Activated T-cell treated with anti-CD3 and anti-CD28 coated beads, Interleukin-2, amount 50 U/mL, for 24 hours (primary cell): ENCODE data around the gene WDR35.

Experiments used
- DNase-seq: peaks from one replicate; pipeline ENCODE4 v3.0.0-alpha.2; 2020
- H3K27ac Mint-ChIP-seq: 2 replicates; pipeline ENCODE4 v1.8.0; 2020; ENCODE audit warnings: mild to moderate bottlenecking, mixed read lengths
- H3K27me3 Mint-ChIP-seq: 2 replicates; pipeline ENCODE4 v1.8.0; 2020; ENCODE audit warnings: mixed read lengths
- H3K36me3 Mint-ChIP-seq: 2 replicates; pipeline ENCODE4 v1.8.0; 2020; ENCODE audit warnings: low read depth, mixed read lengths
- H3K4me1 Mint-ChIP-seq: 2 replicates; pipeline ENCODE4 v1.8.0; 2020; ENCODE audit warnings: low read depth, mixed read lengths
- H3K4me3 Mint-ChIP-seq: 2 replicates; pipeline ENCODE4 v1.8.0; 2020; ENCODE audit warnings: mild to moderate bottlenecking, moderate library complexity, mixed read lengths
- H3K9me3 Mint-ChIP-seq: 2 replicates; pipeline ENCODE4 v1.8.0; 2020; ENCODE audit warnings: mixed read lengths

Gene WDR35

DNA sequence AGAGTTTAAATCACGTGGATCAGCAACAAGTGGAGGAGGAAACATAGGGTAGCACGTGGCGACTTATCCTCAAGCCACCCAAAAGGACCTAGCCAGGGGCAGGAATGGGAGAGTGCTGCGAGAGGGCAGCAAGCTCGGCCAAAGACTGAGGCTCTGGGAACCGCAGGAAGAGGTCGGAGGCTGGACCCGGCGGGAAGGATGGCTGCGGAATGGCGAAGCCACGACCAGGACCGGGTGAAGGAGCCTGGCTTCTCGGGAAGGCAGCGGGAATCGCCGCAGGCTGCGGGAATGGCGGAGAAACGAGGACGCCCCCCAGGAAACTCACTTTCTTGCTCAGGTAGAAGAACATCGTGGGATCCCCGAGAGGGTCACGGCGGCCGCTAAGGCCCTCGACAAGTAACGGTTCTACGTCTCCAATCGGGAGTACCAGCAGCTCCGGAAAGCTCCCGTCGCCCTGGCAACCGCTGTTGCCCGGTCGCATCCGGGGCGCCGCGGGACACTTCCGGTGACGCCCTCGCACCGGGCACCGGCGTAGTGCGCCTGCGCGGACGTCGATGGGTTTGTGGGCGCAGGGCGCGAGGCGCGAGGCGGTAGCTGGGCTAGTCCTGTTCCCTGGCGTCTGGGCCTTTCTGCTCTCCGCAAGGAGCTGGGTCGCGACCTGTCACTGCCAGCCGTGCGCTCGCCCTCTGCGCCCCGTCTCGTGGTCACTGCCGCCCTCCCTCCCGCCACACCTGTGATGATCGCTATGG, at the start of gene WDR35:
TSS of gene WDR35 (minus strand) at position 439 of the 749 bp plus-strand sequence. CDS start at position 349, 90 bp downstream.
- peak within 1 kb of the TSS; percentile 83 for H3K27ac Mint-ChIP-seq
- peaks cover 33% of the 10 kb centered on the region for H3K36me3 Mint-ChIP-seq
- peaks cover 33% of the 10 kb centered on the region for H3K4me1 Mint-ChIP-seq
- peaks cover 26% of the 10 kb centered on the region for H3K27me3 Mint-ChIP-seq
- peak; percentile 96 for DNase-seq
- H3K4me3 Mint-ChIP-seq = peak within 1 kb of the TSS; percentile 93
- no peaks in the 10 kb centered on the region for H3K9me3 Mint-ChIP-seq

DNA sequence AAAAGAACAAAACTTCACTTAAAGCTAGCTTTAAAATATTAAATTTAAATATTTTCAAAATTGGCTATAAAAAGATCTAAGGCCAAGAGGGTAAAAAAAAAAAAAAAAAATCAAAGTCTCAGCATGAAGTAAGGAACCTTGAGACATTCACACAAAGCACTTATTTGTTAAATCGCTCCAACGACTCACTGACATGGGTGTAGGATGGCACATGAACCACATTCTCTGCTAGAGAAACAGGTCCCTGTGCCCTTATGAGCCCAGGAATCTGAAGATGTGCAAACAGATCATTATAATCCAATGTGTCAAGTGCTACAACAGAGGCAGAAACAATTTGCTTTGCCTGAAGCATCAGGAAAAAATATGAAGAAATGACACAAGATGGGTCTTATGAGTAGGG, 47.8 kb upstream of the WDR35 start:
- no peak for DNase-seq
- H3K9me3 Mint-ChIP-seq = no peaks in the 10 kb centered on the region
- peaks cover 11% of the 10 kb centered on the region for H3K4me1 Mint-ChIP-seq
- no peak overlapping the region for H3K4me3 Mint-ChIP-seq
- H3K36me3 Mint-ChIP-seq = peaks cover 79% of the 10 kb centered on the region
- no peaks in the 10 kb centered on the region for H3K27me3 Mint-ChIP-seq
- H3K27ac Mint-ChIP-seq = no peak overlapping the region

DNA sequence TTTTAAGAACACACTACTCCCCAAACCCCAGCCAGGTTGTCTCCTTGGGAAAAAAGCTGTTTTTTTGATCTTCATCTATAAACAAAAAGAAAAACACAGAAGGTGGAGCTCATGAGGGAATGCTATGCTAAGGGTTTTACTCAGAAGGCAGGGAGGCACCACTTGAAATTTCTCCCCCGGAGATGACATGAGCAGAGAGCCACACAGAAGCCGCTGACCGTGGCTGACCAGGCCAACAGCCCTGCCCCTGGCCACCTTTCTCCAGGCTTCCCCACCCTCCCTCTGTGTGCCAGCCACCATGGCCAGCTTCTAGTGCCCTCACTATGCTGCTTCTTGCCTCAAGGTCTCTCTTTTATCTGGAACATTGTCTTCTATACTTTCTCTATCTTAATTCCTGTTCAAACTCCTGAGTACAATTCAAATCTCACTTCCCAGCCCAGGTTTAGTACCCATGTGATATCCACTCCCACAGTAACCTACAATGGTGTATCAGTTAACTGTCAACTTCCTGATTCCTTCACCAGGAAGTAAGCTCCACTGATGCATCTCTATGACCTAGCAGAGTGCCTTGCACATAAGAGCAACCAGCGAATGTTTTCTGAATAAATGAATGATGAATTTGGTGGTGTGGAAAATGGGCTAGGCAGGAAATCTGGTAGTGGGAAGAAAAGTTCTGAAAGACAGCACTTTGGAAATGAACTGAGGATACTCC, 46.2 kb upstream of the WDR35 start:
- H3K4me3 Mint-ChIP-seq = no peak overlapping the region
- peaks cover 6% of the 10 kb centered on the region for H3K4me1 Mint-ChIP-seq
- no peaks in the 10 kb centered on the region for H3K9me3 Mint-ChIP-seq
- DNase-seq = no peak
- no peak overlapping the region for H3K27ac Mint-ChIP-seq
- peaks cover 90% of the 10 kb centered on the region for H3K36me3 Mint-ChIP-seq
- no peaks in the 10 kb centered on the region for H3K27me3 Mint-ChIP-seq

DNA sequence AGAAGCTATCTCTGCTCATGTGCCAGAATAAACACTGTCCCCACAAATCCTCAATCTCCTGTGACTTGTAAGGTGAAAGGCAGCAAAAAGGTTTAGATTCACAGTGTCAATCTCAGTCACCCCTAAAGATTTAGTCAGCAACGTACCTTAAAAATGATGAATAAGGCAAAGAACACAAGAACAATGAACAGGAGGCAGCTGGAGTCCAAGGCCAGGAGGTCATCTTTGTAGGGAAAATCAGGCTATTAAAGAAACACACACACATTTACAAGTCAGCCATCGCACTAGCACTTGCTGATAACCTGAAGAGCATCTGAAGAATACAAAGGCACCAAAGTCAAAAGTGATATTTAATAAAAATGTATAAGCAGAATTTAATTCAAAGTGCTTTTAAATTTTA, 44.9 kb upstream of the WDR35 start:
- H3K4me1 Mint-ChIP-seq = peaks cover 1% of the 10 kb centered on the region
- peaks cover 91% of the 10 kb centered on the region for H3K36me3 Mint-ChIP-seq
- H3K27ac Mint-ChIP-seq = peak overlapping the region; percentile 27
- H3K9me3 Mint-ChIP-seq = no peaks in the 10 kb centered on the region
- H3K27me3 Mint-ChIP-seq = no peaks in the 10 kb centered on the region
- DNase-seq = no peak
- no peak overlapping the region for H3K4me3 Mint-ChIP-seq

DNA sequence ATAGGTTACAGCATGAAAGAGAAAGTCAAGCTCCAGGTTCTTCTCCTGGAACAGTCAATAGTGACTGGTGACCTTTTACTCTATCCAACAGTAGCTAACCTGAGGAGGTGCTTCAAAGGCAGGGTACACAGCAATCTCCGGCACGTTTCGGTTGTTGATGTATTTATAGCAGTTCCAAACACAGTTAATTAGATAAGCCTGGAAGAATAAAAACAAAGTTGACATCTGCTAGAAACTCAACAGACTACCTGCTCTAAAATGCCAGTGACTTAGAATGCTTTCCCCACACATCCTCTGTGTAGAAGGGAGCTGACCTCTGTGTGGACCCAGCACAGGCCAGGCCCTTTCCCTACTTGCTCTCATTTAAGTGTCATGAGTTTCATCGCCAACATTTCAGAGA, 44.3 kb upstream of the WDR35 start:
- DNase-seq = no peak
- H3K36me3 Mint-ChIP-seq = peaks cover 96% of the 10 kb centered on the region
- H3K27me3 Mint-ChIP-seq = no peaks in the 10 kb centered on the region
- H3K27ac Mint-ChIP-seq = no peak overlapping the region
- H3K9me3 Mint-ChIP-seq = peaks cover 3% of the 10 kb centered on the region
- no peak overlapping the region for H3K4me3 Mint-ChIP-seq
- peaks cover 1% of the 10 kb centered on the region for H3K4me1 Mint-ChIP-seq

DNA sequence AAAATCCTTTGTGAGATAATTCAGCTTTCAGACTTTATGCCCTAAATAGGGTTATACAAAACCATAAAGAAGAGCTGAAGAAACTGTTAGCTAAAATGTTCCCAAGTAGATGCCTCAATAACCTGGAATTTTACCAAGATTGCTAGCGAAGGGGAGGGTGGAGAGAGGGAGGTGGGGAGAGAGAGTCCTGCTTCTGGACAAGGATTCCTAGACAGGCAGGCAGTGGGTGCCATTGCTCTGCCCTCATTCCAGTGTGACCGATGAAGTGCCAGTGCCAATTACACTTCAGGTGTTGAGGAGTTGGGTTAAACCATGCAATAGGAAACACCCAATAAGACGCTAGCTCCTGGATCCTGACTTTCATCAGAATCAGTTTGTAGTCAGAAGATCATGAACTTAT, 43.4 kb upstream of the WDR35 start:
- Mint-ChIP-seq H3K4me1 (peaks cover 1% of the 10 kb centered on the region), H3K4me3 (no peak overlapping the region), H3K36me3 (peaks cover 97% of the 10 kb centered on the region), H3K9me3 (peaks cover 4% of the 10 kb centered on the region), H3K27me3 (no peaks in the 10 kb centered on the region), H3K27ac (no peak overlapping the region)
- no peak for DNase-seq

DNA sequence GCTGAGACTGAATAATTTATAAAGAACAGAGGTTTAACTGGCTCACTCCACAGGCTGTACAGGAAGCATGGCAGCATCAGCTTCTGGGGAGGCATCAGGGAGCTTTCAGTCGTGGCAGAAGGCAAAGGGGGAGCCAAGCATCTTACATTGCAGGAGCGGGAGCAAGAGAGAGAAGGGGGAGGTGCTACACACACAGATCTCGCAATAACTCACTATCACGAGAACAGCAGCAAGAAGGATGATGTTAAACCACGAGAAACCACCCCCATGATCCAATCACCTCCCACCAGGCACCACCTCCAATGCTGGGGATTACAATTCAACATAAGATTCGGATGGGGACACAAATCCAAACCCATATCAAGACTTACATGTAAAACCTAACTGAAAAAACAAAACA, 40.3 kb upstream of the WDR35 start:
- Mint-ChIP-seq H3K36me3 (peaks cover 84% of the 10 kb centered on the region), H3K9me3 (peaks cover 4% of the 10 kb centered on the region), H3K4me3 (no peak overlapping the region), H3K27me3 (no peaks in the 10 kb centered on the region), H3K4me1 (no peaks in the 10 kb centered on the region), H3K27ac (no peak overlapping the region)
- no peak for DNase-seq

DNA sequence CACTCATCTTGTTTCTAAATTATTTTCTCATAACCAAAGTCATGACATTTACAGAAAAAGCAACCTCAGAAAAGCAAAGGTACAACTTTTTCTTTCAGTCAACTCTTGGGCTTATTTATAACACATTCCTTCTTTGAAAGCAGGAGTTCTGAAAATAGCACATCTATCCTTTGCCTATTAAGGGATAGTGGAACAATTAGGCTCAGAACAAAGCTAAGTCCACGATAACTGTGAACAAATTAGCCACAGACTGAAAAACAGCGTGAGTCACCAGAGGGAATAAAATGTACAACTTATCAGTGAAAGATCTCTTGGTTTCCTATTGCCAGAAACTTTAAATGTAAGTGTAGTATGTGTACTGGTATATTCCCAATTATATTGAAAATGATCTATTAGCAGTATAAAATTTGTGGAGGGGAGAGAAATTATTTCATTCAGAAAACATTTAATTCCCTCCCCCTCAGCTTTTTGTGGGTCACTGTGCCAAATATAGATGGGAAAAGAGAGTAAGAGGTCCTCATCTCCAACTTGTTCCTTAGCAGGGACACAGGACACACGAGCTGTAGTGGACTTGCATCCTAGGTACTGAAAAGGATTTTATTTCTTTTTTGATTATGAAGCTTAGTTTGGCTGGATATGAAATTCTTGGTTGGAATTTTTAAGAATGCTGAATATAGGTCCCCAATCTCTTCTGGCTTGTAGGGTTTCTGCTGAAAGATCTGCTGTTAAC, 38.0 kb upstream of the WDR35 start:
- Mint-ChIP-seq H3K9me3 (peaks cover 5% of the 10 kb centered on the region), H3K36me3 (peaks cover 60% of the 10 kb centered on the region), H3K27me3 (no peaks in the 10 kb centered on the region), H3K4me3 (no peak overlapping the region), H3K27ac (no peak overlapping the region), H3K4me1 (no peaks in the 10 kb centered on the region)
- no peak for DNase-seq

DNA sequence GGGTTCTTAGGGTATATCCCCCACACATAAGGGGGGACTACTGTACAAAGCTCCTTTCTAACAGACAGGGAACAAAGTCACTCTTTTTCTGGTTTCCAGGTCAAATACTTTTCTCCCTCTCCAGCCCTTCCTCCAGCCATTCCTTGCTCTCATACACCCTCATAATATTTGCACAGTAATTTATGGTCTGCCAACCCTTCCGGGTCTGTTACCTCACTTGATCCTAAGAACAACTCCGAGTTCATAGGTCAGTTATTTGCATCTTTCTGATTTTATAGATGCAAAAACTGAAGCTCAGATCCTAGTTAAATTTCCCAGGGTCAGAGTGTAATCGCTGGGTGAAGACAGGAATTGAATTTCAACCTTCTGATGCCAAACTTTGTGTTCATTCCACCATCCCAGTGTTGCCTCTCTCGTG, 37.4 kb upstream of the WDR35 start:
- Mint-ChIP-seq H3K4me1 (no peaks in the 10 kb centered on the region), H3K27me3 (no peaks in the 10 kb centered on the region), H3K27ac (no peak overlapping the region), H3K4me3 (no peak overlapping the region), H3K36me3 (peaks cover 54% of the 10 kb centered on the region), H3K9me3 (peaks cover 8% of the 10 kb centered on the region)
- no peak for DNase-seq

DNA sequence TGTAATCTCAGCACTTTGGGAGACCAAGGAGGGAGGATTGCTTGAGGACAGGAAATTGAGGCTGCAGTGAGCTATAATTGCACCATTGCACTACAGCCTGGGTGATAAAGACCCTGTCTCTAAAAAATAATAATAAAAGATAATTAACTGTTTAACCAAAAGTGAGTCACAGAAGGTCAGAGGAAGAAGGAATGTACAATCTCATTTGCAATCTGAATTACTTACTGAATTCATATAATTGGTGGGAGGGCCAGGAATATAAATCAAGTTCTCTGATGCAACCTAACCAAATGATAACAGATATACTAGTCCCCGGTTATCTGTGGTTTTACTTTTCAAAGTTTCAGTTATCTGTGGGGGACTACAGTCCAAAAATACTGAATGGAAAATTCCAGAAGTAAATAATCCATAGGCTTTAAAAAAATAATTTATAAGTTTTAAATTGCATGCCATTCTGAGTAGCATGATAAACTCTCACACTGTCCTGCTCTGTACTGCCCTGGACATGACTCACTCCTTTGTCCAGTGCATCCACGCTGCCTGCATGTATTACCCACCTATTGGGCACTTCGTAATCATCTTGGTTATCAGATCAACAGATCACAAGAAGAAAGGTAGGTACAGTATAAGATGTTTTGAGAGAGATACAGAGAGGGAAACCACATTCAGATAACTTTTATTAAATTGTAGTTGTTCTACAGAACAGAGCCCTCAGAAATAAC, 35.3 kb upstream of the WDR35 start:
- no peaks in the 10 kb centered on the region for H3K4me1 Mint-ChIP-seq
- H3K4me3 Mint-ChIP-seq = no peak overlapping the region
- peaks cover 45% of the 10 kb centered on the region for H3K36me3 Mint-ChIP-seq
- no peaks in the 10 kb centered on the region for H3K27me3 Mint-ChIP-seq
- H3K9me3 Mint-ChIP-seq = peaks cover 24% of the 10 kb centered on the region
- H3K27ac Mint-ChIP-seq = no peak overlapping the region
- no peak for DNase-seq

DNA sequence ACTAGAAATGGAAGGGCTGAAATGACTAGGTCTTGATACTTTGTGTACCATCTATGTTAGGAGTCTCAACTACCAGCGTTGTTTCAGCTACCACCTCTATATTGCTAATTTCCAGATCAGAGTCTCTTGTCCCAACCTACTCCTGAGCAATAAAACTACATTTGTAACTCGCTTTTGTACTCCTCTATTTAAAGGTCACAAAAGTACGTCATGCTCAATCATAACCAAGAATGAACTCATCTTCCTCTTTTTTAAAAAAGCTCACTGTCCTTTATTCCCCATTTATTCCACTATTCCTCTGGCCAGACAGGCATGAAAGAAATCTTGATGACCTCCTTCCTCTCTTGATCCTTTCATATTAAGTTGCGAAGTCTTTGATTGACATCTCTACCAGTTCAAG, 33.8 kb upstream of the WDR35 start:
- peaks cover 30% of the 10 kb centered on the region for H3K36me3 Mint-ChIP-seq
- H3K27ac Mint-ChIP-seq = no peak overlapping the region
- no peak overlapping the region for H3K4me3 Mint-ChIP-seq
- H3K9me3 Mint-ChIP-seq = peaks cover 30% of the 10 kb centered on the region
- DNase-seq = no peak
- H3K27me3 Mint-ChIP-seq = no peaks in the 10 kb centered on the region
- no peaks in the 10 kb centered on the region for H3K4me1 Mint-ChIP-seq

DNA sequence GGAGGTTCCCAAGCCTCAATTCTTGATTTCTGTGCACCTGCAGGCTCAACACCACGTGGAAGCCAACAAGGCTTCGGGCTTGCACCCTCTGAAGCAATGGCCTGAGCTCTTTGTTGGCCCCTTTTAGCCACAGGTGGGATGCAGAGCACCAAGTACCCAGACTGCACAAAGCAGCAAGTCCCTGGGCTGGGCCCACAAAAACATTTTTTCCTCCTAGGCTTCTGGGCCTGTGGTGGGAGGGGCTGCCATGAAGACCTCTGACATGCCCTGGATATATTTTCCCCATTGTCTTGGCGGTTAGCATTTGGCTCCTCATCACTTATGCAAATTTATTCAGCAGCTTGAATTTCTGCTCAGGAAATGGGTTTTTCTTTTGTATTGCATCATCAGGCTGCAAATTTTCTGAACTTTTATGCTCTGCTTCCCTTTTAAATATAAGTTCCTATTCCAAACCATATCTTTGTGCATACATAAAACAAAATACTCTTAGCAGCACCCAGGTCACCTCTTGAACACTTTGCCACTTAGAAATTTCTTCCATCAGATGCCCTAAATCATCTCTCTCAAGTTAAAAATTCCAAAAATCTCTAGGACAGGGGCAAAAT, 31.6 kb upstream of the WDR35 start:
- no peak overlapping the region for H3K27ac Mint-ChIP-seq
- H3K4me1 Mint-ChIP-seq = no peaks in the 10 kb centered on the region
- H3K27me3 Mint-ChIP-seq = no peaks in the 10 kb centered on the region
- H3K36me3 Mint-ChIP-seq = peaks cover 14% of the 10 kb centered on the region
- H3K4me3 Mint-ChIP-seq = no peak overlapping the region
- peaks cover 30% of the 10 kb centered on the region for H3K9me3 Mint-ChIP-seq
- no peak for DNase-seq

DNA sequence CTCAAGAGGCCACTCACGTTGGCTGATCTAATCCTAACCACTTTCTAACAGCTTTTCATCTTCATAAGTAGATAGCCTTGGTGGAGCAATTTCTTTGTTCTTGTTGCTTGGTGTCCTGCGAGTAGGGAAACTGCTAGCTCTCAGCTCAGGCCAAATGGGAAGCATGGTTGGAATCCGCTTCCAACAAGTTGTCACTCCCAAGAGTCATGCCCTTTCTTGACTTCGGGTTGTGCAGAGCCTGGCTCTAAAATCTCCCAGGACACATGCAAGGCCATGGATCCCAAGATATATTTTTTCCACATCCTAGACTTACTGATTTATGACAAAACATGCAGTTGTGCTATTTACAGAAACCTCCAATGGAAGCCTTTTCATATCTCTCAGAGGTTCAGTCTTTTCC, 29.8 kb upstream of the WDR35 start:
- no peak overlapping the region for H3K27ac Mint-ChIP-seq
- peaks cover 30% of the 10 kb centered on the region for H3K9me3 Mint-ChIP-seq
- H3K4me3 Mint-ChIP-seq = no peak overlapping the region
- no peaks in the 10 kb centered on the region for H3K4me1 Mint-ChIP-seq
- peaks cover 11% of the 10 kb centered on the region for H3K36me3 Mint-ChIP-seq
- no peak for DNase-seq
- peaks cover 1% of the 10 kb centered on the region for H3K27me3 Mint-ChIP-seq

DNA sequence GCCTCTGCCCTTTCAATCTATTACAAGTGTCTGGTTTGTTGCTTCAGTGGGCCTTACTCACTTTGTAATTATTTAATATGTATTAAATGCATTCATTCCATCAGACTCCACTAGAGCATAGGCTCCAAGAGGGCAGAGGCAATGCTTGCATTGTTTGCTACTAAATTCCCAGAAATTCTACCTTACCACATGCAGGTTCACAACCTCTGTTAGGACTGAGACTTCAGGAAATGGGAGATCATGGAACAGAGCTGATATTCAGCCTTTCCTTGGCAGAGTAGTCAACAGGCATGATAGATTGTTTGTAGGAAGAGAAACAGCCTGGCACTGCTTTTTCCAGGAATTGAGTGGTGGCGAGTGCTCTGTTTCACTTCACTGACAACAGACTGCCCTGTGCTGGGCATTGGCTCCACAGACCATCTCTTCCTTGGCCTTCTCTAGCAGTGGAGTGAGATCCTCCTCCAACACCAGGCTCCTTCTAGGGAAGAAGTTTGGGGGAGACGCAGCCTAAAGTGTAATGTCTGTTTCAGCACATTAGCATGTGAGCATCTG, 28.8 kb upstream of the WDR35 start:
- peaks cover 11% of the 10 kb centered on the region for H3K36me3 Mint-ChIP-seq

More for the DNA sequence above, 28.8 kb upstream of the WDR35 start:
- no peak for DNase-seq
- Mint-ChIP-seq H3K9me3 (peaks cover 33% of the 10 kb centered on the region), H3K4me3 (no peak overlapping the region), H3K27me3 (peaks cover 11% of the 10 kb centered on the region), H3K4me1 (no peaks in the 10 kb centered on the region), H3K27ac (no peak overlapping the region)
